ENCODE measurements around the gene PHF21B.

PHF21B gene

DNA sequence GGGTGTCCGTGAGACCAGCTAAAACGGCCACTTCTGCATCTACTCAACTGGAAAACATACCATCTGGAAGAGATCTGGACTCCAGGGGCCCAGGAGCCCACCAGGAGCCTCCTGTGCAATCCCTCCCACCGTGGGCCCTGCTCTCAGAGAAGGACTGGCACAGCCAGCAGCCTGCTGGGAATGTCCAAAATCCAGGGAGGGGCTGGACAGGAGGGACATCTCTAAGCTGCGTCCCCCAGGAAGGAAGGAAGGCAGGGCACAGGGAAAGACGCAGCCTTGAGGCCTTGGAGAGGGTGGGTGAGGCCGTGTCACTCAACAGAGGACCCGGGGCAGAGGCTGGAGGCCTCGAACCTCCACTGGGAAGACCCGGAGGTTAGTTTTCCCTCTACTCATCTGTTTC lies 78.0 kb downstream of the PHF21B start:
- Histone ChIP-seq H3K27me3 (ENCODE audit: control insufficient read depth in 3 of 3, insufficient read depth in 3 of 3, low read depth in 1 of 3, low read length in 3 of 3) (no peaks in the 10 kb centered on the region), H3K36me3 (replicated peaks in 1 of 2; ENCODE audit: control insufficient read depth in 2 of 2, insufficient read depth in 2 of 2, low read length in 2 of 2) (peaks cover 10 to 80% of the 10 kb centered on the region in 2 donors), H2AFZ (ENCODE audit: low read length) (no peak overlapping the region), H3K4me1 (ENCODE audit: control insufficient read depth in 2 of 2, insufficient read depth in 1 of 2, low read depth in 1 of 2, low read length in 2 of 2) (peaks cover 0 to 6% of the 10 kb centered on the region in 2 donors), H3K9ac (ENCODE audit: low read depth, low read length, poor library complexity) (no peak overlapping the region), H4K91ac (ENCODE audit: low read depth, low read length, poor library complexity) (no peak overlapping the region), H3K4me2 (ENCODE audit: insufficient read depth, low read length, poor library complexity, severe bottlenecking) (no peak overlapping the region), H3K79me1 (ENCODE audit: low read depth, low read length) (peaks cover 35% of the 10 kb centered on the region), H2BK15ac (ENCODE audit: low read length) (no peak overlapping the region), H3K4ac (ENCODE audit: low read length) (no peak overlapping the region), H4K8ac (ENCODE audit: low read depth, low read length) (no peak overlapping the region), H3K14ac (ENCODE audit: low read length) (no peak overlapping the region), H2BK5ac (ENCODE audit: low read length) (no peak overlapping the region), H2AK5ac (ENCODE audit: low read depth, low read length) (no peak overlapping the region), H3K9me3 (replicated peaks in 1 of 2; ENCODE audit: control insufficient read depth in 2 of 2, insufficient read depth in 1 of 2, low read depth in 1 of 2, low read length in 2 of 2) (no peaks in the 10 kb centered on the region), H3K23ac (ENCODE audit: low read depth, low read length, poor library complexity) (no peak overlapping the region), H3K27ac (replicated peaks; ENCODE audit: low read length) (no peak overlapping the region), H3K4me3 (ENCODE audit: low read length in 2 of 2) (no peak overlapping the region), H2BK120ac (ENCODE audit: low read depth, low read length) (no peak overlapping the region), H2BK12ac (ENCODE audit: low read length) (no peak overlapping the region), H3K18ac (ENCODE audit: low read length) (no peak overlapping the region)
- WGBS, 2 donors (ENCODE audit: extremely low coverage in 2 of 2, insufficient read length in 2 of 2, insufficient replicate concordance in 1 of 2): no CpG with 5 or more reads among the region's 9 CpGs
- DNase-seq (ENCODE audit: low spot score): no peak

DNA sequence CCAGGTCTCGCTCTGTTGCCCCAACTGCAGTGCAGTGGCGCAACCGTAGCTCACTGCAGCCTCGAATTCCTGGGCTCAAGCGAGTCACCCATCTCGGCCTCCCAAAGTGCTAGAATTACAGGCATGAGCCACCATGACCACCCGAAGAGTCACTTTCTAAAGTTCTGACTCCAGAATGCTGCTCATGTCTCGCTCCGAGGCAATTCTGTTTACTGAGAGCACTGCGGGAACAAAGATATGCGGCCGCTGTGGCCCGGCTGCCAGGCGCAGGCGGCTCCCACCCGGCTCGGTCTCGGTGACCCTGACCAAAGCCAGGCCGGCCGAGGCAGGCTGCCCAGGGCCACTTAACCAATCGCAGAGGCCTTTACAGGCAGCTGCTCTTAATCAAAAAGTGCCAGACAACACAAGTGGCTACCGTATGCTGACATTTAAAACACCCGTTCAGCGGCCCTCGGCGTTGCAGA lies 78.7 kb downstream of the PHF21B start:
- Histone ChIP-seq H3K36me3 (replicated peaks in 1 of 2; ENCODE audit: control insufficient read depth in 2 of 2, insufficient read depth in 2 of 2, low read length in 2 of 2) (peaks cover 14 to 83% of the 10 kb centered on the region in 2 donors), H3K4me1 (ENCODE audit: control insufficient read depth in 2 of 2, insufficient read depth in 1 of 2, low read depth in 1 of 2, low read length in 2 of 2) (peaks cover 0 to 6% of the 10 kb centered on the region in 2 donors), H2AK5ac (ENCODE audit: low read depth, low read length) (no peak overlapping the region), H3K23ac (ENCODE audit: low read depth, low read length, poor library complexity) (no peak overlapping the region), H2BK12ac (ENCODE audit: low read length) (no peak overlapping the region), H3K4me2 (ENCODE audit: insufficient read depth, low read length, poor library complexity, severe bottlenecking) (no peak overlapping the region), H2BK15ac (ENCODE audit: low read length) (no peak overlapping the region), H2BK5ac (ENCODE audit: low read length) (no peak overlapping the region), H4K91ac (ENCODE audit: low read depth, low read length, poor library complexity) (no peak overlapping the region), H2BK120ac (ENCODE audit: low read depth, low read length) (no peak overlapping the region), H3K4me3 (ENCODE audit: low read length in 2 of 2) (no peak overlapping the region), H3K27ac (replicated peaks; ENCODE audit: low read length) (no peak overlapping the region), H3K9ac (ENCODE audit: low read depth, low read length, poor library complexity) (no peak overlapping the region), H3K14ac (ENCODE audit: low read length) (no peak overlapping the region), H3K4ac (ENCODE audit: low read length) (no peak overlapping the region), H3K18ac (ENCODE audit: low read length) (no peak overlapping the region), H3K27me3 (ENCODE audit: control insufficient read depth in 3 of 3, insufficient read depth in 3 of 3, low read depth in 1 of 3, low read length in 3 of 3) (no peaks in the 10 kb centered on the region), H3K9me3 (replicated peaks in 1 of 2; ENCODE audit: control insufficient read depth in 2 of 2, insufficient read depth in 1 of 2, low read depth in 1 of 2, low read length in 2 of 2) (peaks cover 2 to 4% of the 10 kb centered on the region in 2 donors), H3K79me1 (ENCODE audit: low read depth, low read length) (peaks cover 38% of the 10 kb centered on the region), H2AFZ (ENCODE audit: low read length) (no peak overlapping the region), H4K8ac (ENCODE audit: low read depth, low read length) (no peak overlapping the region)
- no peak for DNase-seq (ENCODE audit: low spot score)
- WGBS, 2 donors (ENCODE audit: extremely low coverage in 2 of 2, insufficient read length in 2 of 2, insufficient replicate concordance in 1 of 2): no CpG with 5 or more reads among the region's 26 CpGs

DNA sequence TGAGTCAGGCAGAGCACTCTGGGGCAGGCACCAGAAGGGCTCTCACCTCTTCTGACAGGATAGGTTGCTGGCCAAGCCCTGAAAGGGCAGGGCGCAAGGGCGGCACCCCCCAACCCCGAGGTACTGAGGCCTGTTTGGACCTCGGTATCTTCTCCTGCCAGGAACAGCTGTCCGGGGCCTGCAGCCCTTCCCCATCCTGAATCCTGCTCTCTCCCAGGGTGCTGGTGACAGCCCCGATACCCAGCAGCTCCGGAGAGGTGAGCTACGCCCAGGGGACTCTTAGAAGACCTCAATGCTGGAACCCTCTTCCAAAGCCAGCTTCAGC lies 79.1 kb downstream of the PHF21B start:
- peaks cover 38% of the 10 kb centered on the region for H3K79me1 ChIP-seq (ENCODE audit: low read depth, low read length)
- peaks cover 4 to 7% of the 10 kb centered on the region in 2 donors for H3K9me3 ChIP-seq (replicated peaks in 1 of 2; ENCODE audit: control insufficient read depth in 2 of 2, insufficient read depth in 1 of 2, low read depth in 1 of 2, low read length in 2 of 2)
- peak overlapping the region; percentile 31 for H4K8ac ChIP-seq (ENCODE audit: low read depth, low read length)
- H3K14ac ChIP-seq (ENCODE audit: low read length): no peak overlapping the region
- no peak overlapping the region for H3K4ac ChIP-seq (ENCODE audit: low read length)
- H3K27me3 ChIP-seq (ENCODE audit: control insufficient read depth in 3 of 3, insufficient read depth in 3 of 3, low read depth in 1 of 3, low read length in 3 of 3): no peaks in the 10 kb centered on the region
- peak overlapping the region; percentile 17 for H3K9ac ChIP-seq (ENCODE audit: low read depth, low read length, poor library complexity)
- no peak for DNase-seq (ENCODE audit: low spot score)
- no peak overlapping the region for H2AFZ ChIP-seq (ENCODE audit: low read length)
- H2BK12ac ChIP-seq (ENCODE audit: low read length): no peak overlapping the region
- no CpG with 5 or more reads among the region's 8 CpGs for WGBS, 2 donors (ENCODE audit: extremely low coverage in 2 of 2, insufficient read length in 2 of 2, insufficient replicate concordance in 1 of 2)
- H2BK15ac ChIP-seq (ENCODE audit: low read length): no peak overlapping the region
- peak overlapping the region; percentile 81 for H3K18ac ChIP-seq (ENCODE audit: low read length)
- H3K27ac ChIP-seq (replicated peaks; ENCODE audit: low read length): no peak overlapping the region
- peak overlapping the region; percentile 18 for H2BK5ac ChIP-seq (ENCODE audit: low read length)
- H2AK5ac ChIP-seq (ENCODE audit: low read depth, low read length): no peak overlapping the region
- H3K23ac ChIP-seq (ENCODE audit: low read depth, low read length, poor library complexity): peak overlapping the region; percentile 27
- H3K4me1 ChIP-seq (ENCODE audit: control insufficient read depth in 2 of 2, insufficient read depth in 1 of 2, low read depth in 1 of 2, low read length in 2 of 2): peaks cover 0 to 7% of the 10 kb centered on the region in 2 donors
- no peak overlapping the region for H3K4me3 ChIP-seq (ENCODE audit: low read length in 2 of 2)
- H3K4me2 ChIP-seq (ENCODE audit: insufficient read depth, low read length, poor library complexity, severe bottlenecking): no peak overlapping the region
- no peak overlapping the region for H2BK120ac ChIP-seq (ENCODE audit: low read depth, low read length)
- H3K36me3 ChIP-seq (replicated peaks in 1 of 2; ENCODE audit: control insufficient read depth in 2 of 2, insufficient read depth in 2 of 2, low read length in 2 of 2): peaks cover 17 to 88% of the 10 kb centered on the region in 2 donors
- no peak overlapping the region for H4K91ac ChIP-seq (ENCODE audit: low read depth, low read length, poor library complexity)

DNA sequence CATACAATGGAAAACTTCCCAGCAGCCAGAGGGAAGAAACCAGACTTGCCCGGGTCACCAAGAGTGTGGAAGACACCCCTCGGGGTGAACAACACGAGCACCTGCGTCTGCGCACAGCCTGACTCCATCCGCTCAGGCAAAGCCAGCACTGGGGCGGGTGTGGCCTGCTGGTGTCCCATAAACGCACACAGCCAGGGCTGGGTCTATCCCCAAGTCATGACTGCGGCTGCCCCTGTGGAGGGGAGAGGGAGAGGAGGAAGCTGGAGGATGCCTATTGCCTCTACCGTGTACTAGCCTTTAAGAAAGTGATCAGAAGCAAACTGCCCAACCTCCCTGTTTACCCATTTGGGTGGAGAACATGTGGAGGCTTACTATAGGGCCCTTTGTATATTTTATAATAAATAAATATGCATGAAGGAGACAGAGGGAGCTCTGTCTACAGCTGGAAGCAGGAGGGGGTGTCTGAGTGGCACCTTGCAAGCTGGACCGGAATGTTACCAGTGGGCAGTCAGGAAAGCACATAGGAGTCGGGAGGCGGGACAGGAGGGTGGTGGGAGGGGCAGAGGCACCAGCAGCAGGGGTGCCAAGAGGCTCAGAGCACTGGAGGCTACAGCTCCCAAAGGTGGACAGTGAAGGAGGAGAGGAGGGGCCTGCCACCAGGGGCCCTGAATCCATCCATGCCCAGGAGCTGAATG lies 79.6 kb downstream of the PHF21B start:
- H2AFZ ChIP-seq (ENCODE audit: low read length): no peak overlapping the region
- no peak overlapping the region for H3K14ac ChIP-seq (ENCODE audit: low read length)
- H4K8ac ChIP-seq (ENCODE audit: low read depth, low read length): peak overlapping the region; percentile 31
- H3K4ac ChIP-seq (ENCODE audit: low read length): no peak overlapping the region
- H3K9me3 ChIP-seq (replicated peaks in 1 of 2; ENCODE audit: control insufficient read depth in 2 of 2, insufficient read depth in 1 of 2, low read depth in 1 of 2, low read length in 2 of 2): peaks cover 4 to 12% of the 10 kb centered on the region in 2 donors
- DNase-seq (ENCODE audit: low spot score): no peak
- no peak overlapping the region for H2BK15ac ChIP-seq (ENCODE audit: low read length)
- peak overlapping the region; percentile 17 for H3K9ac ChIP-seq (ENCODE audit: low read depth, low read length, poor library complexity)
- H2BK120ac ChIP-seq (ENCODE audit: low read depth, low read length): no peak overlapping the region
- no peak overlapping the region for H2AK5ac ChIP-seq (ENCODE audit: low read depth, low read length)
- peaks cover 0 to 7% of the 10 kb centered on the region in 2 donors for H3K4me1 ChIP-seq (ENCODE audit: control insufficient read depth in 2 of 2, insufficient read depth in 1 of 2, low read depth in 1 of 2, low read length in 2 of 2)
- peaks cover 17 to 92% of the 10 kb centered on the region in 2 donors for H3K36me3 ChIP-seq (replicated peaks in 1 of 2; ENCODE audit: control insufficient read depth in 2 of 2, insufficient read depth in 2 of 2, low read length in 2 of 2)
- WGBS, 2 donors (ENCODE audit: extremely low coverage in 2 of 2, insufficient read length in 2 of 2, insufficient replicate concordance in 1 of 2): no CpG with 5 or more reads among the region's 13 CpGs
- H3K23ac ChIP-seq (ENCODE audit: low read depth, low read length, poor library complexity): peak overlapping the region; percentile 49
- no peak overlapping the region for H3K27ac ChIP-seq (replicated peaks; ENCODE audit: low read length)
- no peak overlapping the region for H3K4me2 ChIP-seq (ENCODE audit: insufficient read depth, low read length, poor library complexity, severe bottlenecking)
- no peaks in the 10 kb centered on the region for H3K27me3 ChIP-seq (ENCODE audit: control insufficient read depth in 3 of 3, insufficient read depth in 3 of 3, low read depth in 1 of 3, low read length in 3 of 3)
- peak overlapping the region; percentile 18 for H2BK5ac ChIP-seq (ENCODE audit: low read length)
- H2BK12ac ChIP-seq (ENCODE audit: low read length): no peak overlapping the region
- peaks cover 38% of the 10 kb centered on the region for H3K79me1 ChIP-seq (ENCODE audit: low read depth, low read length)
- H4K91ac ChIP-seq (ENCODE audit: low read depth, low read length, poor library complexity): no peak overlapping the region
- H3K18ac ChIP-seq (ENCODE audit: low read length): peak overlapping the region; percentile 81
- H3K4me3 ChIP-seq (ENCODE audit: low read length in 2 of 2): no peak overlapping the region
